HCT116 (cell line): ENCODE results near the gene HSPA13. TPM values are rescaled to one million over a fixed set of nuclear protein-coding genes. Genes with fewer than 3 reads are reported as not detected.

Source experiments
- ATAC-seq: fragments of 200-7000 bp; cut with Tn5 transposase; 2 replicates; pipeline ENCODE4 v1.9.1; 2020; ENCODE audit warnings: mild to moderate bottlenecking, moderate library complexity
- BruUV-seq: library from RNA; stranded (reverse); fragments of 400-500 nt; replicated peaks from 2 replicates; lab custom pipeline; 2021; lab: Mats Ljungman, UMichigan
- CTCF ChIA-PET: fragments of 300-600 bp; sonication (Branson Sonifier 250); formaldehyde crosslinking; loops from one replicate; lab custom pipeline; 2021; ENCODE audit warnings: antibody characterized with exemption; lab: Charles Lee
- POLR2A ChIA-PET: fragments of 300-600, 350-600 bp; sonication (Branson Sonifier 250); formaldehyde crosslinking; loops from one replicate; lab custom pipeline; 2021; ENCODE audit warnings: antibody characterized with exemption; lab: Charles Lee
- RAD21 ChIA-PET, 2 experiments: fragments of 300-600 bp; sonication (Branson Sonifier 250); formaldehyde crosslinking; loops; one replicate each; lab custom pipeline; 2023; ENCODE audit warnings: low total read pairs in 2 of 2; ENCODE audit not compliant: uncharacterized antibody in 2 of 2, unreplicated experiment in 2 of 2, low non-redundant PET in 1 of 2; lab: Charles Lee
- DNase-seq: peaks from one replicate; pipeline ENCODE4 v3.0.0-alpha.2; 2010; ENCODE audit warnings: low read depth, low spot score
- H2AFZ ChIP-seq: fragments of 200-600 bp; shearing (Covaris generic), sonication (generic); 2 replicates; pipeline ENCODE4 v1.6.1; 2017; ENCODE audit warnings: low read depth, mixed run types, mixed read lengths, antibody characterized with exemption, low read length; ENCODE audit not compliant: poor library complexity, severe bottlenecking
- H3K27ac ChIP-seq: 2 replicates; pipeline ENCODE4 v1.5.1; 2012; ENCODE audit warnings: low read depth, low read length
- H3K27me3 ChIP-seq: fragments of 200-600 bp; sonication (generic); 2 replicates; pipeline ENCODE4 v1.6.1; 2016; ENCODE audit warnings: mixed run types, low read length, mixed read lengths; ENCODE audit not compliant: insufficient read depth
- H3K36me3 ChIP-seq, 2 experiments: fragments of 200-500 bp in 1 of 2; fragments of 200-600 bp in 1 of 2; sonication (Bioruptor generic) in 1 of 2; sonication (generic) in 1 of 2; 2 replicates each; pipeline versions ENCODE4 v1.5.1 to v1.6.1; 2014 to 2016; ENCODE audit warnings: low read length in 2 of 2, inconsistent platforms in 1 of 2, mixed read lengths in 1 of 2, mixed run types in 1 of 2; ENCODE audit not compliant: insufficient read depth in 2 of 2, control insufficient read depth in 1 of 2
- H3K4me1 ChIP-seq, 2 experiments: fragments of 200-600 bp in 1 of 2; sonication (generic) in 1 of 2; 2 replicates each; pipeline versions ENCODE4 v1.5.1 to v1.6.1; 2012 to 2017; ENCODE audit warnings: low read length in 2 of 2, inconsistent platforms in 1 of 2, mild to moderate bottlenecking in 1 of 2, mixed read lengths in 1 of 2, mixed run types in 1 of 2, moderate library complexity in 1 of 2; ENCODE audit not compliant: insufficient read depth in 2 of 2, control insufficient read depth in 1 of 2
- H3K4me2 ChIP-seq: fragments of 200-600 bp; sonication (generic); 2 replicates; pipeline ENCODE4 v1.6.1; 2017; ENCODE audit warnings: mixed run types, low read length, mixed read lengths
- H3K4me3 ChIP-seq, 2 experiments: fragments of 200-600 bp in 1 of 2; sonication (generic) in 1 of 2; replicated peaks in 1 of 2; 2 replicates each; pipeline ENCODE4 v1.5.1; 2011 to 2016; ENCODE audit warnings: low read length in 2 of 2, control low read depth in 1 of 2, low read depth in 1 of 2, mild to moderate bottlenecking in 1 of 2, mixed read lengths in 1 of 2, mixed run types in 1 of 2
- H3K79me2 ChIP-seq: fragments of 200-600 bp; sonication (generic); 2 replicates; pipeline ENCODE4 v1.6.1; 2017; ENCODE audit warnings: mild to moderate bottlenecking, mixed run types, low read length, moderate library complexity, mixed read lengths; ENCODE audit not compliant: insufficient read depth
- H3K9ac ChIP-seq: fragments of 200-600 bp; sonication (generic); 2 replicates; pipeline ENCODE4 v1.6.1; 2016; ENCODE audit warnings: low read length, mixed read lengths
- H3K9me2 ChIP-seq: fragments of 200-600 bp; sonication (generic), shearing (Covaris generic); 2 replicates; pipeline ENCODE4 v1.6.1; 2017; ENCODE audit warnings: mixed run types, mild to moderate bottlenecking, moderate library complexity; ENCODE audit not compliant: insufficient read depth
- H3K9me3 ChIP-seq, 2 experiments: fragments of 200-500 bp in 1 of 2; fragments of 200-600 bp in 1 of 2; sonication (Bioruptor generic) in 1 of 2; sonication (generic) in 1 of 2; 2 replicates each; pipeline ENCODE4 v1.6.1; 2014 to 2017; ENCODE audit warnings: low read length in 2 of 2, mixed read lengths in 2 of 2, inconsistent platforms in 1 of 2, low read depth in 1 of 2, mild to moderate bottlenecking in 1 of 2, mixed run types in 1 of 2, moderate library complexity in 1 of 2; ENCODE audit not compliant: control insufficient read depth in 1 of 2, insufficient read depth in 1 of 2
- H4K20me1 ChIP-seq: fragments of 200-600 bp; sonication (generic), shearing (Covaris generic); 2 replicates; pipeline ENCODE4 v1.6.1; 2017; ENCODE audit warnings: mixed run types, mild to moderate bottlenecking, moderate library complexity; ENCODE audit not compliant: insufficient read depth
- EGR1 ChIP-seq: IDR thresholded peaks from 2 replicates; pipeline ENCODE4 v1.6.1; 2012; ENCODE audit warnings: low read depth
- ELF1 ChIP-seq: IDR thresholded peaks from 2 replicates; pipeline ENCODE4 v1.6.1; 2012; ENCODE audit warnings: low read depth, borderline replicate concordance
- EZH2 ChIP-seq: fragments of 200-600 bp; sonication (generic); IDR thresholded peaks from 2 replicates; pipeline ENCODE4 v1.6.1; 2017; ENCODE audit warnings: antibody characterized with exemption, mixed run types
- TCF7L2 ChIP-seq: IDR thresholded peaks from 2 replicates; pipeline ENCODE4 v1.7.0; 2011; ENCODE audit warnings: borderline replicate concordance, inconsistent platforms; ENCODE audit not compliant: insufficient read depth, insufficient read length; ENCODE audit errors: extremely low read depth
- ZFX ChIP-seq: fragments of 450-650 bp; IDR thresholded peaks from 2 replicates; pipeline ENCODE4 v1.6.1; 2017
- ZNF274 ChIP-seq: fragments of 200-500 bp; sonication (Bioruptor generic); IDR thresholded peaks from 2 replicates; pipeline ENCODE4 v1.6.1; 2014; ENCODE audit warnings: mild to moderate bottlenecking, low read depth, low read length, inconsistent platforms
- intact Hi-C: fragments of 100-400 bp; cut with micrococcal nuclease; formaldehyde crosslinking; loops from 2 replicates; pipeline ENCODE4 v1.10.0; 2022
- total RNA-seq: library from RNA; stranded (reverse); gene quantifications from one replicate; pipeline ENCODE4 v1.2.1, GENCODE V29; 2021; ENCODE audit not compliant: unreplicated experiment
- TF ChIP-seq, protein P1 (sequence below): IDR thresholded peaks from 2 replicates; pipeline ENCODE4 v1.6.1; 2012
- TF ChIP-seq, protein P2 (sequence below): IDR thresholded peaks from 2 replicates; pipeline ENCODE4 v1.6.1; 2012; ENCODE audit warnings: low read depth

The HSPA13 gene
- total RNA-seq, 1 experiment from 2014 or later = 32.7 TPM

DNA sequence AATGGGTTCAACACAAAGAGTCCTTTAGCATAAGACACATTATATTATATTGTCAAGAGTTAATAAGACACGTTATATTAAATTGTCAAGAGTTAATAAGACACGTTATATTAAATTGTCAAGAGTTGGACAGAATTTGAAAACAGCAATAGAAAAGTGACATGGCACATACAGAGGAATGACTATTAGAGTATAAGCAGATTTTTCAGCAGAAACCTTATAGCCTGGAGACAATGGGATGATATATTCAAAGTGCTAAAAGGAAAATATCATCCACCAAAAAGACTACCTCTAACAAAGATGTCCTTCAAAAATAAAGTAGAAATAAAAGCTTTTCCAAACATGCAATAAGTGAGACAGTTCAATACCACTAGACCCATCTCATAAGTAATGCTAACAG, 36.0 kb upstream of the HSPA13 start:
- no peak for ATAC-seq
- RAD21 ChIA-PET = no interaction called here
- no peak for TF ChIP-seq ZNF274
- no peak for TF ChIP-seq ELF1
- TF ChIP-seq EZH2 = no peak
- TF ChIP-seq, protein P1, sequence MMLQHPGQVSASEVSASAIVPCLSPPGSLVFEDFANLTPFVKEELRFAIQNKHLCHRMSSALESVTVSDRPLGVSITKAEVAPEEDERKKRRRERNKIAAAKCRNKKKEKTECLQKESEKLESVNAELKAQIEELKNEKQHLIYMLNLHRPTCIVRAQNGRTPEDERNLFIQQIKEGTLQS = no peak
- no peak for TF ChIP-seq EGR1
- no peak for TF ChIP-seq TCF7L2
- TF ChIP-seq ZFX = no peak

DNA sequence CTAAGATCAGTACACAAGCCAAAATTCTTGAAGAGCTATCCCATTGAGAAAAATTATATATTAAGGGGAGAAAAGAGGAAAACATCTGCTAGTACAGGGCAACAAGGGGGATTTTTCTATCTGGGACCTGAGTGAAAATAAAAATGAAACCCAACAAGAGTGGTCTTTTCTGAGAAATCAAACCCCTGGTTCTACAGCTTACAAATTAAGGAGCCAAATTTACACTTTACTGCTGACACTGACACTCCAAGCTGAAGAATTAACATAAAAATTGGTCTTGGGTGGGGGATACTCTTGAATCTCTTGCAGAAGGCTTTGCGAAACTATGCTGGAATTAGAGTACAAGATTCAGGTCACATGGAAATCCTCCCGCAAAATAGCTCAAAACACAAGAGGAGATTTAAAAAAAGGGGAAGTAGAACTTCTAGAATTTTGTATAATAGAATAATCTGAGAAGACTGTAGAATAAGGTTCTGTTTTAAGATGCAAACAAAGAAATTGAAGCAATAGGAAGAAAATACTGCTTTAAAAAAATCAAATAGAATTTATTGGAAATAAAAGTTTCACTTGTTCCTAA, 32.1 kb upstream of the HSPA13 start:
- H3K9ac ChIP-seq = no peak overlapping the region
- intact Hi-C loops = no loop called here
- no peaks in the 10 kb centered on the region for H3K9me2 ChIP-seq
- peaks cover 7 to 9% of the 10 kb centered on the region in 2 experiments; a peak in 2 of 4 replicates for H3K9me3 ChIP-seq
- no peak overlapping the region for H3K4me3 ChIP-seq
- DNase-seq (no peak), ATAC-seq (no peak)
- TF ChIP-seq ELF1 (no peak), ZNF274 (no peak)
- TF ChIP-seq, protein P2, sequence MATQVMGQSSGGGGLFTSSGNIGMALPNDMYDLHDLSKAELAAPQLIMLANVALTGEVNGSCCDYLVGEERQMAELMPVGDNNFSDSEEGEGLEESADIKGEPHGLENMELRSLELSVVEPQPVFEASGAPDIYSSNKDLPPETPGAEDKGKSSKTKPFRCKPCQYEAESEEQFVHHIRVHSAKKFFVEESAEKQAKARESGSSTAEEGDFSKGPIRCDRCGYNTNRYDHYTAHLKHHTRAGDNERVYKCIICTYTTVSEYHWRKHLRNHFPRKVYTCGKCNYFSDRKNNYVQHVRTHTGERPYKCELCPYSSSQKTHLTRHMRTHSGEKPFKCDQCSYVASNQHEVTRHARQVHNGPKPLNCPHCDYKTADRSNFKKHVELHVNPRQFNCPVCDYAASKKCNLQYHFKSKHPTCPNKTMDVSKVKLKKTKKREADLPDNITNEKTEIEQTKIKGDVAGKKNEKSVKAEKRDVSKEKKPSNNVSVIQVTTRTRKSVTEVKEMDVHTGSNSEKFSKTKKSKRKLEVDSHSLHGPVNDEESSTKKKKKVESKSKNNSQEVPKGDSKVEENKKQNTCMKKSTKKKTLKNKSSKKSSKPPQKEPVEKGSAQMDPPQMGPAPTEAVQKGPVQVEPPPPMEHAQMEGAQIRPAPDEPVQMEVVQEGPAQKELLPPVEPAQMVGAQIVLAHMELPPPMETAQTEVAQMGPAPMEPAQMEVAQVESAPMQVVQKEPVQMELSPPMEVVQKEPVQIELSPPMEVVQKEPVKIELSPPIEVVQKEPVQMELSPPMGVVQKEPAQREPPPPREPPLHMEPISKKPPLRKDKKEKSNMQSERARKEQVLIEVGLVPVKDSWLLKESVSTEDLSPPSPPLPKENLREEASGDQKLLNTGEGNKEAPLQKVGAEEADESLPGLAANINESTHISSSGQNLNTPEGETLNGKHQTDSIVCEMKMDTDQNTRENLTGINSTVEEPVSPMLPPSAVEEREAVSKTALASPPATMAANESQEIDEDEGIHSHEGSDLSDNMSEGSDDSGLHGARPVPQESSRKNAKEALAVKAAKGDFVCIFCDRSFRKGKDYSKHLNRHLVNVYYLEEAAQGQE = no peak
- POLR2A ChIA-PET = no interaction called here
- H3K4me2 ChIP-seq = no peak overlapping the region
- H3K4me1 ChIP-seq = no peaks in the 10 kb centered on the region
- no peaks in the 10 kb centered on the region for H3K36me3 ChIP-seq
- RAD21 ChIA-PET = no interaction called here
- H4K20me1 ChIP-seq = no peaks in the 10 kb centered on the region
- no peak overlapping the region for H2AFZ ChIP-seq
- no TSS peak for BruUV-seq
- H3K27me3 ChIP-seq = no peaks in the 10 kb centered on the region
- CTCF ChIA-PET = no interaction called here
- no peaks in the 10 kb centered on the region for H3K79me2 ChIP-seq
- H3K27ac ChIP-seq = no peak overlapping the region

More for the DNA sequence above, 36.0 kb upstream of the HSPA13 start:
- BruUV-seq = no TSS peak
- Histone ChIP-seq H3K36me3 (no peaks in the 10 kb centered on the region), H3K27me3 (no peaks in the 10 kb centered on the region), H3K4me1 (no peaks in the 10 kb centered on the region), H3K9me2 (no peaks in the 10 kb centered on the region), H3K9ac (no peak overlapping the region), H3K27ac (no peak overlapping the region), H3K79me2 (no peaks in the 10 kb centered on the region), H3K4me2 (no peak overlapping the region), H3K4me3 (no peak overlapping the region), H2AFZ (no peak overlapping the region), H3K9me3 (peaks cover 7 to 9% of the 10 kb centered on the region in 2 experiments; a peak in 2 of 4 replicates), H4K20me1 (no peaks in the 10 kb centered on the region)
- intact Hi-C loops = no loop called here
- ChIA-PET POLR2A (no interaction called here), CTCF (no interaction called here)
- DNase-seq = no peak
